ENCODE measurements around the gene PPP6R2.

The PPP6R2 gene

GRCh38 chr22:50313021-50313420 lies 30.1 kb upstream of the PPP6R2 start:
- Histone ChIP-seq H2AFZ (ENCODE audit: low read length) (no peak overlapping the region), H4K20me1 (ENCODE audit: insufficient read depth, low read length) (no peaks in the 10 kb centered on the region), H3K79me2 (ENCODE audit: insufficient read depth, low read length) (no peaks in the 10 kb centered on the region), H3F3A (ENCODE audit: insufficient read depth, low read length) (no peaks in the 10 kb centered on the region), H3K4me2 (ENCODE audit: low read length) (no peak overlapping the region), H3K9me3 (ENCODE audit: low read length) (no peaks in the 10 kb centered on the region), H3K27me3 (ENCODE audit: insufficient read depth, low read length) (peaks cover 10% of the 10 kb centered on the region), H3K9me2 (ENCODE audit: low read depth, low read length) (no peaks in the 10 kb centered on the region), H3K4me3 (ENCODE audit: low read depth, low read length, poor library complexity, severe bottlenecking) (no peak overlapping the region), H3K4me1 (ENCODE audit: insufficient read depth, low read length, severe bottlenecking) (peaks cover 20% of the 10 kb centered on the region), H3K27ac (ENCODE audit: low read depth, low read length, poor library complexity, severe bottlenecking) (no peak overlapping the region), H3K36me3 (ENCODE audit: insufficient read depth, low read length) (no peaks in the 10 kb centered on the region), H3K9ac (ENCODE audit: low read length) (no peak overlapping the region)
- TF ChIP-seq EZH2 (IDR thresholded peaks at IDR 0.05; ENCODE audit: borderline replicate concordance, low read length) = no peak
- TF ChIP-seq, protein P1, sequence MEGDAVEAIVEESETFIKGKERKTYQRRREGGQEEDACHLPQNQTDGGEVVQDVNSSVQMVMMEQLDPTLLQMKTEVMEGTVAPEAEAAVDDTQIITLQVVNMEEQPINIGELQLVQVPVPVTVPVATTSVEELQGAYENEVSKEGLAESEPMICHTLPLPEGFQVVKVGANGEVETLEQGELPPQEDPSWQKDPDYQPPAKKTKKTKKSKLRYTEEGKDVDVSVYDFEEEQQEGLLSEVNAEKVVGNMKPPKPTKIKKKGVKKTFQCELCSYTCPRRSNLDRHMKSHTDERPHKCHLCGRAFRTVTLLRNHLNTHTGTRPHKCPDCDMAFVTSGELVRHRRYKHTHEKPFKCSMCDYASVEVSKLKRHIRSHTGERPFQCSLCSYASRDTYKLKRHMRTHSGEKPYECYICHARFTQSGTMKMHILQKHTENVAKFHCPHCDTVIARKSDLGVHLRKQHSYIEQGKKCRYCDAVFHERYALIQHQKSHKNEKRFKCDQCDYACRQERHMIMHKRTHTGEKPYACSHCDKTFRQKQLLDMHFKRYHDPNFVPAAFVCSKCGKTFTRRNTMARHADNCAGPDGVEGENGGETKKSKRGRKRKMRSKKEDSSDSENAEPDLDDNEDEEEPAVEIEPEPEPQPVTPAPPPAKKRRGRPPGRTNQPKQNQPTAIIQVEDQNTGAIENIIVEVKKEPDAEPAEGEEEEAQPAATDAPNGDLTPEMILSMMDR (IDR thresholded peaks at IDR 0.05; ENCODE audit: low read length) = no peak

DNA sequence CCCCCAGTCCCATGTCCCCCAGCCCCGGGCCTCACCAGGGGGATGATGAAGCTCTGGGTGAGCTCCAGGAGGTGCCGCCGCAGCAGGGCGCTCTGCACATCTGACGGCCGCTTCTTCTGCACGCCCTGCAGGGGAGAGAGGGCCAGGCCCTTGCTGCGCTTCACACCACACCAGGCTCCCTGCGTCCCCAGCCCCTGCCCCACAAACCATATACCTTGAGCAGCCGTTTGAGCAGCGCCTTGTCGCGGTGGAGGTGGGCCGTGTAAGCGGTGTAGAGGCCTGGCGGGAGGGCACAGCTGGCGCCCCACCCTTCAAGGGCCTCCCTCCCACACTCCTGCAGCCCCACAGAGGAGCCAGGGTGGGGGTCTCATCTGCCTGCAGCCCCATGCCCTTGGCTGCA lies 29.5 kb upstream of the PPP6R2 start:
- H3K9ac ChIP-seq (ENCODE audit: low read length) = peak overlapping the region; percentile 56; the same call in 1 of the 2 replicates

GRCh38 chr22:50314081-50314454 lies 29.1 kb upstream of the PPP6R2 start:
- H2AFZ ChIP-seq (ENCODE audit: low read length) = no peak overlapping the region
- peaks cover 20% of the 10 kb centered on the region for H3K4me1 ChIP-seq (ENCODE audit: insufficient read depth, low read length, severe bottlenecking)
- H3K9me2 ChIP-seq (ENCODE audit: low read depth, low read length) = no peaks in the 10 kb centered on the region
- peak overlapping the region; percentile 66 for H3K4me2 ChIP-seq (ENCODE audit: low read length)
- H4K20me1 ChIP-seq (ENCODE audit: insufficient read depth, low read length) = no peaks in the 10 kb centered on the region
- H3K27ac ChIP-seq (ENCODE audit: low read depth, low read length, poor library complexity, severe bottlenecking) = no peak overlapping the region
- no peaks in the 10 kb centered on the region for H3F3A ChIP-seq (ENCODE audit: insufficient read depth, low read length)
- peak overlapping the region; percentile 53 for H3K4me3 ChIP-seq (ENCODE audit: low read depth, low read length, poor library complexity, severe bottlenecking)
- no peaks in the 10 kb centered on the region for H3K79me2 ChIP-seq (ENCODE audit: insufficient read depth, low read length)
- TF ChIP-seq, protein P1 (IDR thresholded peaks at IDR 0.05; ENCODE audit: low read length) = no peak
- no peak for TF ChIP-seq EZH2 (IDR thresholded peaks at IDR 0.05; ENCODE audit: borderline replicate concordance, low read length)
- peaks cover 11% of the 10 kb centered on the region for H3K27me3 ChIP-seq (ENCODE audit: insufficient read depth, low read length)
- peak overlapping the region; percentile 56; the same call in 1 of the 2 replicates for H3K9ac ChIP-seq (ENCODE audit: low read length)
- H3K9me3 ChIP-seq (ENCODE audit: low read length) = no peaks in the 10 kb centered on the region
- H3K36me3 ChIP-seq (ENCODE audit: insufficient read depth, low read length) = no peaks in the 10 kb centered on the region

More for the DNA sequence above, 29.5 kb upstream of the PPP6R2 start:
- Histone ChIP-seq H4K20me1 (ENCODE audit: insufficient read depth, low read length) (no peaks in the 10 kb centered on the region), H3K9me2 (ENCODE audit: low read depth, low read length) (no peaks in the 10 kb centered on the region), H3K36me3 (ENCODE audit: insufficient read depth, low read length) (no peaks in the 10 kb centered on the region), H3K4me3 (ENCODE audit: low read depth, low read length, poor library complexity, severe bottlenecking) (peak overlapping the region; percentile 53), H3K27ac (ENCODE audit: low read depth, low read length, poor library complexity, severe bottlenecking) (no peak overlapping the region), H3K79me2 (ENCODE audit: insufficient read depth, low read length) (no peaks in the 10 kb centered on the region), H3K9me3 (ENCODE audit: low read length) (no peaks in the 10 kb centered on the region), H3K4me1 (ENCODE audit: insufficient read depth, low read length, severe bottlenecking) (peaks cover 20% of the 10 kb centered on the region), H3K27me3 (ENCODE audit: insufficient read depth, low read length) (peaks cover 10% of the 10 kb centered on the region), H3K4me2 (ENCODE audit: low read length) (peak overlapping the region; percentile 66), H3F3A (ENCODE audit: insufficient read depth, low read length) (no peaks in the 10 kb centered on the region), H2AFZ (ENCODE audit: low read length) (no peak overlapping the region)
- TF ChIP-seq EZH2 (IDR thresholded peaks at IDR 0.05; ENCODE audit: borderline replicate concordance, low read length) = no peak

Measured in OCI-LY1 (cell line).